Measurements from ENCODE around the gene EDNRB.

Gene EDNRB

GRCh38 chr13:77883328-77883727, 35.3 kb downstream of the EDNRB start:
- Histone ChIP-seq H3K9me3 (ENCODE audit: insufficient read depth, low read length) (no peaks in the 10 kb centered on the region), H3K36me3 (ENCODE audit: insufficient read depth, insufficient read length, low read length) (no peaks in the 10 kb centered on the region), H3K27me3 (ENCODE audit: insufficient read depth, insufficient read length) (no peaks in the 10 kb centered on the region), H3K9ac (ENCODE audit: insufficient read length, low read depth) (no peak overlapping the region), H3K4me1 (ENCODE audit: insufficient read depth, insufficient read length) (no peaks in the 10 kb centered on the region), H3K4me3 (ENCODE audit: insufficient read length, low read depth) (no peak overlapping the region)
- TF ChIP-seq SUZ12 (IDR thresholded peaks at IDR 0.05; ENCODE audit: extremely low read depth, insufficient read depth, insufficient read length) (no peak), ZNF274 (IDR thresholded peaks at IDR 0.05; ENCODE audit: low read depth, low read length) (no peak), YY1 (IDR thresholded peaks at IDR 0.05; ENCODE audit: insufficient read depth, insufficient read length) (no peak)
- no peak for DNase-seq (ENCODE audit: low read depth, low spot score)

GRCh38 chr13:77878190-77878589, 40.4 kb downstream of the EDNRB start:
- Histone ChIP-seq H3K4me1 (ENCODE audit: insufficient read depth, insufficient read length) (no peaks in the 10 kb centered on the region), H3K9ac (ENCODE audit: insufficient read length, low read depth) (no peak overlapping the region), H3K4me3 (ENCODE audit: insufficient read length, low read depth) (no peak overlapping the region), H3K9me3 (ENCODE audit: insufficient read depth, low read length) (no peaks in the 10 kb centered on the region), H3K27me3 (ENCODE audit: insufficient read depth, insufficient read length) (no peaks in the 10 kb centered on the region), H3K36me3 (ENCODE audit: insufficient read depth, insufficient read length, low read length) (no peaks in the 10 kb centered on the region)
- TF ChIP-seq SUZ12 (IDR thresholded peaks at IDR 0.05; ENCODE audit: extremely low read depth, insufficient read depth, insufficient read length) (no peak), YY1 (IDR thresholded peaks at IDR 0.05; ENCODE audit: insufficient read depth, insufficient read length) (no peak), ZNF274 (IDR thresholded peaks at IDR 0.05; ENCODE audit: low read depth, low read length) (no peak)
- DNase-seq (ENCODE audit: low read depth, low spot score): no peak

GRCh38 chr13:77876176-77876575, 42.5 kb downstream of the EDNRB start:
- no peaks in the 10 kb centered on the region for H3K36me3 ChIP-seq (ENCODE audit: insufficient read depth, insufficient read length, low read length)
- no peaks in the 10 kb centered on the region for H3K4me1 ChIP-seq (ENCODE audit: insufficient read depth, insufficient read length)
- no peak for TF ChIP-seq SUZ12 (IDR thresholded peaks at IDR 0.05; ENCODE audit: extremely low read depth, insufficient read depth, insufficient read length)
- no peak for TF ChIP-seq ZNF274 (IDR thresholded peaks at IDR 0.05; ENCODE audit: low read depth, low read length)
- TF ChIP-seq YY1 (IDR thresholded peaks at IDR 0.05; ENCODE audit: insufficient read depth, insufficient read length): no peak
- no peaks in the 10 kb centered on the region for H3K9me3 ChIP-seq (ENCODE audit: insufficient read depth, low read length)
- no peak overlapping the region for H3K9ac ChIP-seq (ENCODE audit: insufficient read length, low read depth)
- DNase-seq (ENCODE audit: low read depth, low spot score): no peak
- no peak overlapping the region for H3K4me3 ChIP-seq (ENCODE audit: insufficient read length, low read depth)
- no peaks in the 10 kb centered on the region for H3K27me3 ChIP-seq (ENCODE audit: insufficient read depth, insufficient read length)

- H3K4me3 ChIP-seq (ENCODE audit: insufficient read length, low read depth): no peak overlapping the region
- no peak overlapping the region for H3K9ac ChIP-seq (ENCODE audit: insufficient read length, low read depth)
- no peak for TF ChIP-seq ZNF274 (IDR thresholded peaks at IDR 0.05; ENCODE audit: low read depth, low read length)
- TF ChIP-seq YY1 (IDR thresholded peaks at IDR 0.05; ENCODE audit: insufficient read depth, insufficient read length): no peak
- TF ChIP-seq SUZ12 (IDR thresholded peaks at IDR 0.05; ENCODE audit: extremely low read depth, insufficient read depth, insufficient read length): no peak
- H3K36me3 ChIP-seq (ENCODE audit: insufficient read depth, insufficient read length, low read length): no peaks in the 10 kb centered on the region
- H3K4me1 ChIP-seq (ENCODE audit: insufficient read depth, insufficient read length): no peaks in the 10 kb centered on the region
- no peaks in the 10 kb centered on the region for H3K27me3 ChIP-seq (ENCODE audit: insufficient read depth, insufficient read length)
- H3K9me3 ChIP-seq (ENCODE audit: insufficient read depth, low read length): no peaks in the 10 kb centered on the region
- no peak for DNase-seq (ENCODE audit: low read depth, low spot score)
Observed at GRCh38 chr13:77874406-77874805, 44.2 kb downstream of the EDNRB start.

- Histone ChIP-seq H3K9ac (ENCODE audit: insufficient read length, low read depth) (no peak overlapping the region), H3K27me3 (ENCODE audit: insufficient read depth, insufficient read length) (no peaks in the 10 kb centered on the region), H3K4me3 (ENCODE audit: insufficient read length, low read depth) (no peak overlapping the region), H3K4me1 (ENCODE audit: insufficient read depth, insufficient read length) (no peaks in the 10 kb centered on the region), H3K36me3 (ENCODE audit: insufficient read depth, insufficient read length, low read length) (no peaks in the 10 kb centered on the region), H3K9me3 (ENCODE audit: insufficient read depth, low read length) (no peaks in the 10 kb centered on the region)
- TF ChIP-seq SUZ12 (IDR thresholded peaks at IDR 0.05; ENCODE audit: extremely low read depth, insufficient read depth, insufficient read length) (no peak), YY1 (IDR thresholded peaks at IDR 0.05; ENCODE audit: insufficient read depth, insufficient read length) (no peak), ZNF274 (IDR thresholded peaks at IDR 0.05; ENCODE audit: low read depth, low read length) (no peak)
- DNase-seq (ENCODE audit: low read depth, low spot score): no peak
Observed at GRCh38 chr13:77872995-77873394, 45.6 kb downstream of the EDNRB start.

GRCh38 chr13:77871596-77871995, 47.0 kb downstream of the EDNRB start:
- Histone ChIP-seq H3K9me3 (ENCODE audit: insufficient read depth, low read length) (no peaks in the 10 kb centered on the region), H3K9ac (ENCODE audit: insufficient read length, low read depth) (no peak overlapping the region), H3K27me3 (ENCODE audit: insufficient read depth, insufficient read length) (no peaks in the 10 kb centered on the region), H3K4me1 (ENCODE audit: insufficient read depth, insufficient read length) (no peaks in the 10 kb centered on the region), H3K4me3 (ENCODE audit: insufficient read length, low read depth) (no peak overlapping the region), H3K36me3 (ENCODE audit: insufficient read depth, insufficient read length, low read length) (no peaks in the 10 kb centered on the region)
- TF ChIP-seq YY1 (IDR thresholded peaks at IDR 0.05; ENCODE audit: insufficient read depth, insufficient read length) (no peak), SUZ12 (IDR thresholded peaks at IDR 0.05; ENCODE audit: extremely low read depth, insufficient read depth, insufficient read length) (no peak), ZNF274 (IDR thresholded peaks at IDR 0.05; ENCODE audit: low read depth, low read length) (no peak)
- DNase-seq (ENCODE audit: low read depth, low spot score): no peak

- Histone ChIP-seq H3K9ac (ENCODE audit: insufficient read length, low read depth) (no peak overlapping the region), H3K4me1 (ENCODE audit: insufficient read depth, insufficient read length) (no peaks in the 10 kb centered on the region), H3K27me3 (ENCODE audit: insufficient read depth, insufficient read length) (no peaks in the 10 kb centered on the region), H3K36me3 (ENCODE audit: insufficient read depth, insufficient read length, low read length) (no peaks in the 10 kb centered on the region), H3K4me3 (ENCODE audit: insufficient read length, low read depth) (no peak overlapping the region), H3K9me3 (ENCODE audit: insufficient read depth, low read length) (no peaks in the 10 kb centered on the region)
- no peak for DNase-seq (ENCODE audit: low read depth, low spot score)
- TF ChIP-seq ZNF274 (IDR thresholded peaks at IDR 0.05; ENCODE audit: low read depth, low read length) (no peak), YY1 (IDR thresholded peaks at IDR 0.05; ENCODE audit: insufficient read depth, insufficient read length) (no peak), SUZ12 (IDR thresholded peaks at IDR 0.05; ENCODE audit: extremely low read depth, insufficient read depth, insufficient read length) (no peak)
Observed at GRCh38 chr13:77868717-77869116, 49.9 kb downstream of the EDNRB start.

Data from NT2/D1 (cell line).